ENCODE results near the gene SART3. TPM values are rescaled to one million over a fixed set of nuclear protein-coding genes. Genes with fewer than 3 reads are reported as not detected.

The SART3 gene
- total and polyA plus RNA-seq, 2 of the 8 experiments (the other 6 are each of a cell fraction or from before 2014, with no cell fraction given): 16.0 to 103 TPM

DNA sequence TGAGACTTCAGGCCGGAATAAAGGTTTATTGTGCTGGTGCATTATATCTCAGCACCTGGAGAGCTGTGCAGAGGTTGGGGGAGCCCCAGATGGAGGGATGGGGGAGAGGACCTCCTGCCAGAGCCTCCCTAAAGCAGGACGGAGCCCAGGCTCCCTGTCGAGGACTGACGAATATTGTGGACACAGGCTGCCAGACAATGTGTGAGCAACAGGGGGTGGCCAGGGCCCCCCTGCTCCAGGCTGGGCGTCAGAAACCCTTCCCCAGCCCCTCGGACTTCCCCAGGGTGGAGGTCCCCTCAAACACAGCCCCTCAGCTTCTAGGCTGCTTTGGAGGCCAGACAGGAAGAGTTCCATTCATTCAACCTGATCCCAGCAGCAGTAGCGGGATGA lies 28.9 kb upstream of the SART3 start (continued):
- TF ChIP-seq, protein P1, sequence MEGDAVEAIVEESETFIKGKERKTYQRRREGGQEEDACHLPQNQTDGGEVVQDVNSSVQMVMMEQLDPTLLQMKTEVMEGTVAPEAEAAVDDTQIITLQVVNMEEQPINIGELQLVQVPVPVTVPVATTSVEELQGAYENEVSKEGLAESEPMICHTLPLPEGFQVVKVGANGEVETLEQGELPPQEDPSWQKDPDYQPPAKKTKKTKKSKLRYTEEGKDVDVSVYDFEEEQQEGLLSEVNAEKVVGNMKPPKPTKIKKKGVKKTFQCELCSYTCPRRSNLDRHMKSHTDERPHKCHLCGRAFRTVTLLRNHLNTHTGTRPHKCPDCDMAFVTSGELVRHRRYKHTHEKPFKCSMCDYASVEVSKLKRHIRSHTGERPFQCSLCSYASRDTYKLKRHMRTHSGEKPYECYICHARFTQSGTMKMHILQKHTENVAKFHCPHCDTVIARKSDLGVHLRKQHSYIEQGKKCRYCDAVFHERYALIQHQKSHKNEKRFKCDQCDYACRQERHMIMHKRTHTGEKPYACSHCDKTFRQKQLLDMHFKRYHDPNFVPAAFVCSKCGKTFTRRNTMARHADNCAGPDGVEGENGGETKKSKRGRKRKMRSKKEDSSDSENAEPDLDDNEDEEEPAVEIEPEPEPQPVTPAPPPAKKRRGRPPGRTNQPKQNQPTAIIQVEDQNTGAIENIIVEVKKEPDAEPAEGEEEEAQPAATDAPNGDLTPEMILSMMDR (IDR thresholded peaks at IDR 0.05; ENCODE audit: control extremely low read depth in 1 of 3, insufficient read depth in 1 of 3, low read depth in 1 of 3, low read length in 3 of 3): no peak

Measured in H1 (cell line).